Measurements from ENCODE around the gene CAMKK1. TPM values are rescaled to one million over a fixed set of nuclear protein-coding genes. Genes with fewer than 3 reads are reported as not detected.

The CAMKK1 gene
- total and polyA plus RNA-seq, 9 of the 15 experiments (the other 6 are each of a cell fraction or from before 2014, with no cell fraction given): 0.34 to 7.5 (median 4.9) TPM

DNA sequence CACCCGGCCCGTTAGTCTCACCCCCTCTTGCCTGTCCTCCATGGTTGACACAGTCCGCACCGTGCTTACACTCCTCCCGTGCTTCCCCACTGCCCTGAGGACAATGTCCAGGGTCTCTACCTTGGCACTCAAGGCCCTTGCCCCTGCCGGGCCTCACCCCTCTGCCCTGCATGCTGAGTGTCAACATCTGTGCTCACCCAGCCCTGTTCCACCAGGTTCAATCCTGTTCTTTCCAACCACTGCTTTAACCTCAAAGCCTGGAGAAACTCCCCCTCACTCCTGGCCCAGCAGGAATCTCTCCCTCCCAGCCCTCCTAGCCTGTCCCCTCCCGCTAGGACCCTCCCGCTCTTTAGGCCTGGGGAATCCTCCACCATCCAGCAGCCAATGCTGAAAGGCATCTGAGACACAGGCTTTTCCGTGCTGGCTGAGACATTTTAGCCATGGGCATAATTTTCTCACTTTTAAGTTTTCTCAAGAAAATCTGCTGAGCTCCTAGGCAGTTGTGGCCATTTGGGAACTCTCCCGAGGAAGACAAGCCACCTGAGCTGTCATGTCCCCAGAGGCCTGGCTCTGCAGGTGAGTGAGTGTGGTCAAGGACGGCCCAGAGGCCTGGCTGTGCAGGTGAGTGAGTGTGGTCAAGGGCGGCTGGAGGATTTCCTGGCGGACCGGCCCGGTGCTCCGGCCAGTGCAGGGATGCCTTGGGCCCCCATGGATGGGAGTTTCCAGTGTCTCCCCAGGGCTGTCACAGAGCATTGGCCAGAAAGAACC lies 34.2 kb upstream of the CAMKK1 start:
- ATAC-seq (no peak), FAIRE-seq (no peak), DNase-seq (ENCODE audit: extremely low read depth in 1 of 4, low spot score in 3 of 4) (no peak)
- 87% methylated on average over 13 of the region's 16 CpGs for whole genome bisulfite sequencing (ENCODE audit: insufficient coverage, low coverage, missing lambda C conversion rate)
- Histone ChIP-seq H2AFZ (ENCODE audit: low read depth, low read length) (no peak overlapping the region), H3K27me3 (ENCODE audit: control insufficient read depth in 2 of 2, insufficient read depth in 2 of 2, low read length in 2 of 2) (no peaks in the 10 kb centered on the region), H3K9me3 (replicated peaks; ENCODE audit: control insufficient read depth, insufficient read depth, low read depth, low read length) (no peaks in the 10 kb centered on the region), H3K4me1 (replicated peaks in 1 of 2; ENCODE audit: control insufficient read depth in 2 of 2, insufficient read depth in 2 of 2, low read length in 2 of 2) (peaks cover 2 to 24% of the 10 kb centered on the region in 2 experiments; a peak in 2 of 5 replicates), H3K27ac (ENCODE audit: extremely low read depth, low read depth, low read length) (no peak overlapping the region), H4K20me1 (replicated peaks; ENCODE audit: control insufficient read depth, insufficient read depth, low read length) (no peaks in the 10 kb centered on the region; the same call in 1 of the 2 replicates), H3K4me3 (no peak overlapping the region), H3K9ac (ENCODE audit: insufficient read depth in 1 of 2, low read depth in 2 of 2, low read length in 2 of 2) (peak overlapping the region in 1 of 2 experiments; percentile 52; a peak in 1 of 4 replicates), H3K9me1 (ENCODE audit: control insufficient read depth, insufficient read depth, low read length) (no peaks in the 10 kb centered on the region), H3K4me2 (ENCODE audit: insufficient read depth, low read length) (no peak overlapping the region), H3K79me2 (ENCODE audit: control insufficient read depth, insufficient read depth, low read length) (no peaks in the 10 kb centered on the region), H3K36me3 (ENCODE audit: control insufficient read depth, insufficient read depth, low read length) (peaks cover 34% of the 10 kb centered on the region; the same call in 2 of the 3 replicates)
- TF ChIP-seq, protein P1, sequence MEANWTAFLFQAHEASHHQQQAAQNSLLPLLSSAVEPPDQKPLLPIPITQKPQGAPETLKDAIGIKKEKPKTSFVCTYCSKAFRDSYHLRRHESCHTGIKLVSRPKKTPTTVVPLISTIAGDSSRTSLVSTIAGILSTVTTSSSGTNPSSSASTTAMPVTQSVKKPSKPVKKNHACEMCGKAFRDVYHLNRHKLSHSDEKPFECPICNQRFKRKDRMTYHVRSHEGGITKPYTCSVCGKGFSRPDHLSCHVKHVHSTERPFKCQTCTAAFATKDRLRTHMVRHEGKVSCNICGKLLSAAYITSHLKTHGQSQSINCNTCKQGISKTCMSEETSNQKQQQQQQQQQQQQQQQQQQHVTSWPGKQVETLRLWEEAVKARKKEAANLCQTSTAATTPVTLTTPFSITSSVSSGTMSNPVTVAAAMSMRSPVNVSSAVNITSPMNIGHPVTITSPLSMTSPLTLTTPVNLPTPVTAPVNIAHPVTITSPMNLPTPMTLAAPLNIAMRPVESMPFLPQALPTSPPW (CRISPR knock-in tag; IDR thresholded peaks at IDR 0.05): no peak
- TF ChIP-seq, protein P2, sequence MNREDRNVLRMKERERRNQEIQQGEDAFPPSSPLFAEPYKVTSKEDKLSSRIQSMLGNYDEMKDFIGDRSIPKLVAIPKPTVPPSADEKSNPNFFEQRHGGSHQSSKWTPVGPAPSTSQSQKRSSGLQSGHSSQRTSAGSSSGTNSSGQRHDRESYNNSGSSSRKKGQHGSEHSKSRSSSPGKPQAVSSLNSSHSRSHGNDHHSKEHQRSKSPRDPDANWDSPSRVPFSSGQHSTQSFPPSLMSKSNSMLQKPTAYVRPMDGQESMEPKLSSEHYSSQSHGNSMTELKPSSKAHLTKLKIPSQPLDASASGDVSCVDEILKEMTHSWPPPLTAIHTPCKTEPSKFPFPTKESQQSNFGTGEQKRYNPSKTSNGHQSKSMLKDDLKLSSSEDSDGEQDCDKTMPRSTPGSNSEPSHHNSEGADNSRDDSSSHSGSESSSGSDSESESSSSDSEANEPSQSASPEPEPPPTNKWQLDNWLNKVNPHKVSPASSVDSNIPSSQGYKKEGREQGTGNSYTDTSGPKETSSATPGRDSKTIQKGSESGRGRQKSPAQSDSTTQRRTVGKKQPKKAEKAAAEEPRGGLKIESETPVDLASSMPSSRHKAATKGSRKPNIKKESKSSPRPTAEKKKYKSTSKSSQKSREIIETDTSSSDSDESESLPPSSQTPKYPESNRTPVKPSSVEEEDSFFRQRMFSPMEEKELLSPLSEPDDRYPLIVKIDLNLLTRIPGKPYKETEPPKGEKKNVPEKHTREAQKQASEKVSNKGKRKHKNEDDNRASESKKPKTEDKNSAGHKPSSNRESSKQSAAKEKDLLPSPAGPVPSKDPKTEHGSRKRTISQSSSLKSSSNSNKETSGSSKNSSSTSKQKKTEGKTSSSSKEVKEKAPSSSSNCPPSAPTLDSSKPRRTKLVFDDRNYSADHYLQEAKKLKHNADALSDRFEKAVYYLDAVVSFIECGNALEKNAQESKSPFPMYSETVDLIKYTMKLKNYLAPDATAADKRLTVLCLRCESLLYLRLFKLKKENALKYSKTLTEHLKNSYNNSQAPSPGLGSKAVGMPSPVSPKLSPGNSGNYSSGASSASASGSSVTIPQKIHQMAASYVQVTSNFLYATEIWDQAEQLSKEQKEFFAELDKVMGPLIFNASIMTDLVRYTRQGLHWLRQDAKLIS (CRISPR knock-in tag; IDR thresholded peaks at IDR 0.05): no peak
- TF ChIP-seq NFE2L1 (tag; IDR thresholded peaks at IDR 0.05; ENCODE audit: borderline replicate concordance, low read depth): no peak
- TF ChIP-seq, protein P3, sequence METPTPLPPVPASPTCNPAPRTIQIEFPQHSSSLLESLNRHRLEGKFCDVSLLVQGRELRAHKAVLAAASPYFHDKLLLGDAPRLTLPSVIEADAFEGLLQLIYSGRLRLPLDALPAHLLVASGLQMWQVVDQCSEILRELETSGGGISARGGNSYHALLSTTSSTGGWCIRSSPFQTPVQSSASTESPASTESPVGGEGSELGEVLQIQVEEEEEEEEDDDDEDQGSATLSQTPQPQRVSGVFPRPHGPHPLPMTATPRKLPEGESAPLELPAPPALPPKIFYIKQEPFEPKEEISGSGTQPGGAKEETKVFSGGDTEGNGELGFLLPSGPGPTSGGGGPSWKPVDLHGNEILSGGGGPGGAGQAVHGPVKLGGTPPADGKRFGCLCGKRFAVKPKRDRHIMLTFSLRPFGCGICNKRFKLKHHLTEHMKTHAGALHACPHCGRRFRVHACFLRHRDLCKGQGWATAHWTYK (CRISPR knock-in tag; IDR thresholded peaks at IDR 0.05): no peak
- TF ChIP-seq, protein P4, sequence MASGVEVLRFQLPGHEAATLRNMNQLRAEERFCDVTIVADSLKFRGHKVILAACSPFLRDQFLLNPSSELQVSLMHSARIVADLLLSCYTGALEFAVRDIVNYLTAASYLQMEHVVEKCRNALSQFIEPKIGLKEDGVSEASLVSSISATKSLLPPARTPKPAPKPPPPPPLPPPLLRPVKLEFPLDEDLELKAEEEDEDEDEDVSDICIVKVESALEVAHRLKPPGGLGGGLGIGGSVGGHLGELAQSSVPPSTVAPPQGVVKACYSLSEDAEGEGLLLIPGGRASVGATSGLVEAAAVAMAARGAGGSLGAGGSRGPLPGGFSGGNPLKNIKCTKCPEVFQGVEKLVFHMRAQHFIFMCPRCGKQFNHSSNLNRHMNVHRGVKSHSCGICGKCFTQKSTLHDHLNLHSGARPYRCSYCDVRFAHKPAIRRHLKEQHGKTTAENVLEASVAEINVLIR (CRISPR knock-in tag; IDR thresholded peaks at IDR 0.05): no peak
- ChIA-PET POLR2A (interaction anchor here (0.5 to 0.9 kb wide), 2 partner anchors 11 to 487 kb away, joined by 4 read pairs; partner anchors contain the start of gene P2RX1), CTCF (ENCODE audit: low intra/inter-chr PET ratio) (no interaction called here)
- intact Hi-C loops (cut with micrococcal nuclease) (no loop called here), in situ Hi-C loops (cut with MboI) (no loop called here)
- BruUV-seq (replicated peaks): no TSS peak
